K562 (cell line): ENCODE measurements around the gene SIRT2. TPM values are rescaled to one million over a fixed set of nuclear protein-coding genes. Genes with fewer than 3 reads are reported as not detected.

Experiments used
- ATAC-seq: fragments of 200-7000 bp; cut with Tn5 transposase; 3 replicates; pipeline ENCODE4 v1.9.1; 2020; ENCODE audit warnings: moderate library complexity
- BruUV-seq: library from RNA; stranded (reverse); fragments of 400-500 nt; replicated peaks from 2 replicates; lab custom pipeline; 2021; lab: Mats Ljungman, UMichigan
- CTCF ChIA-PET: fragments of 300-600 bp; formaldehyde crosslinking; extraction: SDS; loops from one replicate; lab custom pipeline; 2021; ENCODE audit warnings: low intra/inter-chr PET ratio; lab: Yijun Ruan, JAX
- POLR2A ChIA-PET: fragments of 300-600, 350-650 bp; sonication (Branson Sonifier 250); formaldehyde crosslinking; extraction: SDS; loops from one replicate; lab custom pipeline; 2021; ENCODE audit warnings: antibody characterized with exemption, inconsistent platforms; lab: Yijun Ruan, JAX
- DNase-seq, 4 experiments: peaks; one replicate each; pipeline versions ENCODE4 v3.0.0 to v3.0.0-alpha.2; 2011 to 2018; ENCODE audit warnings: low spot score in 3 of 4, mixed read lengths in 3 of 4; ENCODE audit errors: extremely low read depth in 1 of 4
- FAIRE-seq: peaks from 2 replicates; lab custom pipeline; 2011; peaks lifted over from hg19 to GRCh38; lab: Jason Lieb, UNC
- H2AFZ ChIP-seq: 2 replicates; pipeline ENCODE4 v1.6.0; 2011; ENCODE audit warnings: low read depth, low read length, control low read depth, inconsistent platforms
- H3K27ac ChIP-seq: fragments of 200-600 bp; 3 replicates; pipeline ENCODE4 v1.8.0; 2011; ENCODE audit warnings: low read depth, mild to moderate bottlenecking, control low read depth, inconsistent platforms, low read length, moderate library complexity, mixed read lengths; ENCODE audit errors: extremely low read depth
- H3K27me3 ChIP-seq, 2 experiments: fragments of 300-600 bp in 1 of 2; 2 replicates in 1 of 2; 3 replicates in 1 of 2; pipeline versions ENCODE4 v1.6.0 to v1.8.0; 2011; ENCODE audit warnings: inconsistent platforms in 2 of 2, low read length in 2 of 2, mild to moderate bottlenecking in 1 of 2, mixed read lengths in 1 of 2, moderate library complexity in 1 of 2; ENCODE audit not compliant: control insufficient read depth in 2 of 2, insufficient read depth in 2 of 2
- H3K36me3 ChIP-seq: fragments of 300-600 bp; 3 replicates; pipeline ENCODE4 v1.8.0; 2011; ENCODE audit warnings: mild to moderate bottlenecking, low read length, inconsistent platforms; ENCODE audit not compliant: control insufficient read depth, insufficient read depth
- H3K4me1 ChIP-seq, 2 experiments: fragments of 200-600 bp in 1 of 2; replicated peaks in 1 of 2; 2 replicates in 1 of 2; 3 replicates in 1 of 2; pipeline versions ENCODE4 v1.5.1 to v1.8.0; 2011; ENCODE audit warnings: inconsistent platforms in 2 of 2, low read length in 2 of 2, mild to moderate bottlenecking in 1 of 2, mixed read lengths in 1 of 2, moderate library complexity in 1 of 2; ENCODE audit not compliant: control insufficient read depth in 2 of 2, insufficient read depth in 2 of 2
- H3K4me2 ChIP-seq: 2 replicates; pipeline ENCODE4 v1.6.1; 2011; ENCODE audit warnings: low read length, control low read depth, inconsistent platforms, mixed read lengths; ENCODE audit not compliant: insufficient read depth
- H3K4me3 ChIP-seq: fragments of 200-600 bp; sonication (generic), shearing (Covaris generic); 2 replicates; pipeline ENCODE4 v1.5.1; 2016; ENCODE audit warnings: control low read depth, inconsistent platforms
- H3K79me2 ChIP-seq: fragments of 200-600 bp; 3 replicates; pipeline ENCODE4 v1.8.0; 2011; ENCODE audit warnings: low read length, inconsistent platforms; ENCODE audit not compliant: control insufficient read depth, insufficient read depth
- H3K9ac ChIP-seq, 2 experiments: 2 replicates each; pipeline versions ENCODE4 v1.6.0 to v1.6.1; 2011; ENCODE audit warnings: low read depth in 2 of 2, low read length in 2 of 2, control low read depth in 1 of 2, inconsistent platforms in 1 of 2, mild to moderate bottlenecking in 1 of 2, mixed read lengths in 1 of 2; ENCODE audit not compliant: insufficient read depth in 1 of 2
- H3K9me1 ChIP-seq: one replicate; pipeline ENCODE4 v1.6.0; 2011; ENCODE audit warnings: inconsistent platforms, mild to moderate bottlenecking, low read length, moderate library complexity; ENCODE audit not compliant: control insufficient read depth, insufficient read depth
- H3K9me3 ChIP-seq: replicated peaks from 2 replicates; pipeline ENCODE4 v1.5.1; 2011; ENCODE audit warnings: low read depth, low read length, inconsistent platforms; ENCODE audit not compliant: control insufficient read depth, insufficient read depth
- H4K20me1 ChIP-seq: replicated peaks from 2 replicates; pipeline ENCODE4 v1.6.1; 2011; ENCODE audit warnings: low read length, inconsistent platforms, mixed read lengths; ENCODE audit not compliant: control insufficient read depth, insufficient read depth
- ATF1 ChIP-seq, 2 experiments: fragments of 450-650 bp in 1 of 2; IDR thresholded peaks; 2 replicates each; pipeline ENCODE4 v1.6.1; 2016; ENCODE audit warnings: missing compliant biosample characterization in 1 of 2, missing genetic modification characterization in 1 of 2
- CBX5 ChIP-seq: IDR thresholded peaks from 2 replicates; pipeline ENCODE4 v1.6.1; 2014; ENCODE audit warnings: low read depth, borderline replicate concordance
- E2F3 ChIP-seq: fragments of 250-450 bp; sonication (Bioruptor Pico); IDR thresholded peaks from 2 replicates; pipeline ENCODE4 v1.4.0; 2020; ENCODE audit warnings: mild to moderate bottlenecking
- EP300 ChIP-seq: IDR thresholded peaks from 2 replicates; pipeline ENCODE4 v1.6.1; 2012; ENCODE audit warnings: low read length, improper control_type of control experiment
- ETV5 ChIP-seq: sonication (generic); formaldehyde crosslinking; IDR thresholded peaks from 2 replicates; pipeline ENCODE4 v1.4.0; 2020; ENCODE audit warnings: low read depth, mild to moderate bottlenecking, missing genetic modification reagents
- HLTF ChIP-seq: fragments of 450-650 bp; IDR thresholded peaks from 2 replicates; pipeline ENCODE4 v1.6.1; 2016
- HNRNPLL ChIP-seq: fragments of 200-400 bp; formaldehyde crosslinking; IDR thresholded peaks from 2 replicates; pipeline ENCODE4 v1.6.1; 2017; ENCODE audit warnings: low read length, low read depth, mild to moderate bottlenecking; ENCODE audit not compliant: poor library complexity, severe bottlenecking
- MED1 ChIP-seq: sonication (generic); formaldehyde crosslinking; IDR thresholded peaks from 2 replicates; pipeline ENCODE4 v1.8.1; 2023; ENCODE audit warnings: missing genetic modification reagents, borderline replicate concordance
- MTF1 ChIP-seq: fragments of 250-450 bp; sonication (Bioruptor Pico); IDR thresholded peaks from 2 replicates; pipeline ENCODE4 v1.9.0; 2021; ENCODE audit warnings: moderate library complexity, mild to moderate bottlenecking, inconsistent platforms, borderline replicate concordance
- NFATC3 ChIP-seq: fragments of 450-650 bp; IDR thresholded peaks from 2 replicates; pipeline ENCODE4 v1.6.1; 2017; ENCODE audit warnings: mild to moderate bottlenecking
- RFX1 ChIP-seq: fragments of 450-650 bp; IDR thresholded peaks from 2 replicates; pipeline ENCODE4 v1.6.1; 2016; ENCODE audit warnings: mild to moderate bottlenecking, moderate library complexity
- SAFB ChIP-seq: fragments of 200-400 bp; formaldehyde crosslinking; IDR thresholded peaks from 2 replicates; pipeline ENCODE4 v1.6.1; 2017; ENCODE audit warnings: low read depth, low read length, borderline replicate concordance
- SRSF3 ChIP-seq: fragments of 200-400 bp; formaldehyde crosslinking; IDR thresholded peaks from 2 replicates; pipeline ENCODE4 v1.6.1; 2016; ENCODE audit warnings: mild to moderate bottlenecking, low read length, moderate library complexity; ENCODE audit not compliant: insufficient read depth
- TARDBP ChIP-seq: fragments of 450-650 bp; IDR thresholded peaks from 2 replicates; pipeline ENCODE4 v1.6.1; 2016
- ZBTB8A ChIP-seq: fragments of 450-650 bp; IDR thresholded peaks from 2 replicates; pipeline ENCODE4 v1.6.1; 2018; ENCODE audit warnings: mild to moderate bottlenecking, moderate library complexity; ENCODE audit not compliant: partially characterized antibody
- ZEB2 ChIP-seq: fragments of 450-650 bp; IDR thresholded peaks from 2 replicates; pipeline ENCODE4 v1.6.1; 2016
- ZNF324 ChIP-seq: fragments of 250-450 bp; sonication (Bioruptor Pico); IDR thresholded peaks from 2 replicates; pipeline ENCODE4 v1.4.0; 2020; ENCODE audit warnings: mild to moderate bottlenecking
- WGBS: fragments of 100-300 bp; shearing (Covaris generic); methylation state at CpG from one replicate; pipeline ENCODE4 v1.1.6; 2016; ENCODE audit warnings: low coverage, mixed read lengths; ENCODE audit not compliant: insufficient coverage; ENCODE audit errors: missing lambda C conversion rate; 5-methylcytosine and 5-hydroxymethylcytosine counted together
- in situ Hi-C: fragments of 300-500 bp; cut with MboI; formaldehyde crosslinking; loops from 4 replicates; pipeline ENCODE4 v1.15.0; 2018; ENCODE audit warnings: inconsistent platforms, mixed read lengths
- intact Hi-C: fragments of 100-400 bp; cut with micrococcal nuclease; formaldehyde crosslinking; loops from 2 replicates; pipeline ENCODE4 v1.14.2; 2022
- polyA plus RNA-seq, 8 experiments: library from polyadenylated mRNA; depleted of rRNA in 4 of 8; stranded (reverse) in 5 of 8; unstranded in 3 of 8; fragments of >200 nt; fragmentation: Nextera tagmentation in 2 of 8; fragmentation: Illumina TruSeq in 1 of 8; extraction: Ambion mirVana in 2 of 8; extraction: Trizol in 1 of 8; gene quantifications; 2 replicates each; pipeline versions ENCODE4 v1.2.1 to v1.2.3, GENCODE V29; 2011 to 2014; ENCODE audit warnings: inconsistent platforms in 1 of 8, missing spikeins in 1 of 8
- total RNA-seq, 7 experiments: library from RNA; depleted of rRNA in 6 of 7; stranded (reverse); fragments of >200 nt in 6 of 7; fragmentation: Illumina TruSeq in 2 of 7; extraction: Trizol in 2 of 7; gene quantifications; 2 replicates each; pipeline versions ENCODE4 v1.2.1 to v1.2.3, GENCODE V29; 2011 to 2021; ENCODE audit warnings: low replicate concordance in 1 of 7
- TF ChIP-seq, protein P1 (sequence below): fragments of 250-450 bp; sonication (Bioruptor Pico); IDR thresholded peaks from 2 replicates; pipeline ENCODE4 v1.5.0; 2020; ENCODE audit warnings: mild to moderate bottlenecking, borderline replicate concordance
- TF ChIP-seq, protein P2 (sequence below): fragments of 250-450 bp; sonication (Bioruptor Pico); IDR thresholded peaks from 2 replicates; pipeline ENCODE4 v1.4.0; 2020; ENCODE audit warnings: mild to moderate bottlenecking

The SIRT2 gene
- total and polyA plus RNA-seq, 9 of the 15 experiments (the other 6 are each of a cell fraction or from before 2014, with no cell fraction given): 2.3 to 35.2 (median 22.9) TPM

DNA sequence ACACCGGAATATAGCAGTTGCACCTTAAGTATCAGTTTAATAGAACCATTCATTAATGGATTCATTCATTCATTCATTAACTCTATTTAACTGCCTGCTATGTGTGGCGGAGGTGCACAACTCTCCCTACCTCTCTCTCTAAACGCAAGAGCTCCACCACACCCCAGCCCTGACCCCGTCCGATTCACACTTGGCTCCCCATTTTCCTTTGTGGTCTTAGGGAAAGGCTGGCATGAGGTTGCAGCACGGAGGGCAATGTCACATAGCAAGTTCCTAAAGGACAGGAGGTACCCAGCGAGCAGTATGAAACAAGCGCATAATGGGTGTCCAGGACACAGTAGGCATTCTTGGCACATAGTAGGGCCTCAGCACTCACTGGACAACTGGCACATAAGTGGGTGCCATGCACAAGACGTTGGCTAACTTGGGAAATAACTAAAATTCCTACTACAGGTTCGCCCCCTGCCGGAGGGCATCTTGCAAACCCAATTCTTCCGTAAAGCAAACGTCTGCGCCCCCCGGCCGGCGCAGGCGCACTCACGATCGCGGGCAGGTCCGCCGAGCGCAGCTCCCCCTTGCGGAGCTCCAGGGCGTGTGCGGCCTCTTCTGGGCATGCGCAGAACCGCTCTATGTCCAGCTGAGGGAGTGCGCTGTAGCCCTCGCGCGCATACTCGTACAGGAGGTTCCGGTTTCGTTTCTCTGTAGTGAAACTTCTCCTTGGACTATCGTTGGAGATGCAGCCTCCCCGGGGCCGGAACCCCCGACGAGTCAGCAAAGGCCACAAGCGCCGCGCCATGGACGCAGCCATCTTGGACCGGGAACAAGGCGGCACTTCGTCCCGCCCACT lies 30.7 kb upstream of the SIRT2 start, which contains the start of gene SARS2:
Gene SARS2, minus strand, starts transcription at position 835 of the 847 bp plus-strand sequence. Its CDS starts 27 bp downstream, at position 808.
- intact Hi-C loops: loop anchor here (1.0 to 10.0 kb wide), 6 partner anchors 31 to 415 kb away; partner anchors contain the start of genes ECH1, NFKBIB and SIRT2
- Histone ChIP-seq H3K4me3 (peak within 1 kb of the TSS; percentile 71), H3K79me2 (peaks cover 57% of the 10 kb centered on the region), H3K9me1 (no peaks in the 10 kb centered on the region), H3K36me3 (peaks cover 44% of the 10 kb centered on the region), H3K4me2 (peak within 1 kb of the TSS; percentile 100), H2AFZ (peak within 1 kb of the TSS; percentile 99), H3K9ac (peak within 1 kb of the TSS; percentile 91 to 98), H3K27ac (peak within 1 kb of the TSS; percentile 92), H3K27me3 (no peaks in the 10 kb centered on the region), H4K20me1 (no peaks in the 10 kb centered on the region; the same call in 1 of the 2 replicates), H3K9me3 (peaks cover 18% of the 10 kb centered on the region), H3K4me1 (peaks cover 0 to 18% of the 10 kb centered on the region in 2 experiments; a peak in 3 of 5 replicates)
- in situ Hi-C loops: loop anchor here (10.0 kb wide), 1 partner anchor 405 kb away; no protein-coding TSS in a partner anchor
- ChIA-PET CTCF (interaction anchor here (0.6 to 2.6 kb wide), 9 partner anchors 79 to 527 kb away, joined by 3 to 16 read pairs (median 7); partner anchors contain the start of genes FAM98C, HNRNPL and PLEKHG2), POLR2A (interaction anchor here (0.5 to 1.6 kb wide), 10 partner anchors 8 to 196 kb away, joined by 3 to 5 read pairs (median 4); partner anchors contain the start of genes ECH1 and HNRNPL)
- no TSS peak for BruUV-seq
- FAIRE-seq: peak; percentile 23
- under 1% methylated on average over 46 of the region's 49 CpGs for WGBS
- DNase-seq: peak; percentile 96 to 99 (median 98)
- peak; percentile 74 for ATAC-seq
- TF ChIP-seq SRSF3 (no peak), TARDBP (peak; percentile 87), SAFB (no peak), RFX1 (no peak), ATF1 (CRISPR knock-in tag; IDR thresholded peaks at IDR 0.05) (no peak), ATF1 (tag; IDR thresholded peaks at IDR 0.05) (no peak), ZEB2 (no peak), ETV5 (no peak), HLTF (no peak), ZBTB8A (no peak), HNRNPLL (peak; percentile 50), E2F3 (CRISPR knock-in tag) (no peak), EP300 (peak; percentile 21; the same call in 1 of the 2 replicates), NFATC3 (no peak), MTF1 (no peak), ZNF324 (CRISPR knock-in tag) (0 out of 2 replicates have a peak, but pooled peaks have one; percentile 30), CBX5 (no peak), MED1 (CRISPR knock-in tag) (no peak)
- TF ChIP-seq, protein P1, sequence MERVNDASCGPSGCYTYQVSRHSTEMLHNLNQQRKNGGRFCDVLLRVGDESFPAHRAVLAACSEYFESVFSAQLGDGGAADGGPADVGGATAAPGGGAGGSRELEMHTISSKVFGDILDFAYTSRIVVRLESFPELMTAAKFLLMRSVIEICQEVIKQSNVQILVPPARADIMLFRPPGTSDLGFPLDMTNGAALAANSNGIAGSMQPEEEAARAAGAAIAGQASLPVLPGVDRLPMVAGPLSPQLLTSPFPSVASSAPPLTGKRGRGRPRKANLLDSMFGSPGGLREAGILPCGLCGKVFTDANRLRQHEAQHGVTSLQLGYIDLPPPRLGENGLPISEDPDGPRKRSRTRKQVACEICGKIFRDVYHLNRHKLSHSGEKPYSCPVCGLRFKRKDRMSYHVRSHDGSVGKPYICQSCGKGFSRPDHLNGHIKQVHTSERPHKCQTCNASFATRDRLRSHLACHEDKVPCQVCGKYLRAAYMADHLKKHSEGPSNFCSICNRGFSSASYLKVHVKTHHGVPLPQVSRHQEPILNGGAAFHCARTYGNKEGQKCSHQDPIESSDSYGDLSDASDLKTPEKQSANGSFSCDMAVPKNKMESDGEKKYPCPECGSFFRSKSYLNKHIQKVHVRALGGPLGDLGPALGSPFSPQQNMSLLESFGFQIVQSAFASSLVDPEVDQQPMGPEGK (CRISPR knock-in tag): no peak
- TF ChIP-seq, protein P2, sequence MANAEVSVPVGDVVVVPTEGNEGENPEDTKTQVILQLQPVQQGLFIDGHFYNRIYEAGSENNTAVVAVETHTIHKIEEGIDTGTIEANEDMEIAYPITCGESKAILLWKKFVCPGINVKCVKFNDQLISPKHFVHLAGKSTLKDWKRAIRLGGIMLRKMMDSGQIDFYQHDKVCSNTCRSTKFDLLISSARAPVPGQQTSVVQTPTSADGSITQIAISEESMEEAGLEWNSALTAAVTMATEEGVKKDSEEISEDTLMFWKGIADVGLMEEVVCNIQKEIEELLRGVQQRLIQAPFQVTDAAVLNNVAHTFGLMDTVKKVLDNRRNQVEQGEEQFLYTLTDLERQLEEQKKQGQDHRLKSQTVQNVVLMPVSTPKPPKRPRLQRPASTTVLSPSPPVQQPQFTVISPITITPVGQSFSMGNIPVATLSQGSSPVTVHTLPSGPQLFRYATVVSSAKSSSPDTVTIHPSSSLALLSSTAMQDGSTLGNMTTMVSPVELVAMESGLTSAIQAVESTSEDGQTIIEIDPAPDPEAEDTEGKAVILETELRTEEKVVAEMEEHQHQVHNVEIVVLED: peak; percentile 65; the same call in 1 of the 2 replicates
